HepG2 (cell line): Measurements from ENCODE around the gene TLK2. TPM values are rescaled to one million over a fixed set of nuclear protein-coding genes. Genes with fewer than 3 reads are reported as not detected.
A peak's percentile ranks its signal among the peaks of the same experiment; 100 is the strongest.

Experiments used
- ATAC-seq: fragments of 200-7000 bp; cut with Tn5 transposase; 3 replicates; pipeline ENCODE4 v1.9.1; 2020; ENCODE audit warnings: mild to moderate bottlenecking, moderate library complexity
- BruUV-seq: library from RNA; stranded (reverse); fragments of 400-500 nt; replicated peaks from 2 replicates; lab custom pipeline; 2021; lab: Mats Ljungman, UMichigan
- CTCF ChIA-PET: fragments of 300-600 bp; formaldehyde crosslinking; extraction: SDS; loops from one replicate; lab custom pipeline; 2021; ENCODE audit warnings: low total read pairs, inconsistent platforms, low intra/inter-chr PET ratio; lab: Yijun Ruan, JAX
- POLR2A ChIA-PET: fragments of 350-600 bp; sonication (Branson Sonifier 250); formaldehyde crosslinking; loops from one replicate; lab custom pipeline; 2020; ENCODE audit warnings: antibody characterized with exemption, inconsistent platforms; lab: Yijun Ruan, JAX
- DNase-seq: peaks from one replicate; pipeline ENCODE4 v3.0.0-alpha.2; 2015; ENCODE audit warnings: low spot score
- FAIRE-seq: peaks from 3 replicates; lab custom pipeline; 2011; peaks lifted over from hg19 to GRCh38; lab: Jason Lieb, UNC
- H2AFZ ChIP-seq: one replicate; pipeline ENCODE4 v1.6.1; 2011; ENCODE audit warnings: low read length, inconsistent platforms
- H3K27ac ChIP-seq: fragments of 300-600 bp; 3 replicates; pipeline ENCODE4 v1.8.0; 2011; ENCODE audit warnings: mixed run types, mild to moderate bottlenecking, mixed read lengths, low read length, inconsistent platforms; ENCODE audit not compliant: insufficient read depth; ENCODE audit errors: extremely low read length
- H3K27me3 ChIP-seq, 2 experiments: fragments of 200-600 bp in 1 of 2; 2 replicates in 1 of 2; 3 replicates in 1 of 2; pipeline versions ENCODE4 v1.6.0 to v1.8.0; 2011; ENCODE audit warnings: low read length in 2 of 2, mild to moderate bottlenecking in 2 of 2, moderate library complexity in 2 of 2, inconsistent platforms in 1 of 2; ENCODE audit not compliant: insufficient read depth in 2 of 2, control insufficient read depth in 1 of 2
- H3K36me3 ChIP-seq, 2 experiments: fragments of 200-600 bp in 1 of 2; replicated peaks in 1 of 2; 2 replicates in 1 of 2; 3 replicates in 1 of 2; pipeline versions ENCODE4 v1.5.1 to v1.8.0; 2011; ENCODE audit warnings: low read length in 2 of 2, inconsistent platforms in 1 of 2; ENCODE audit not compliant: insufficient read depth in 2 of 2, control insufficient read depth in 1 of 2
- H3K4me1 ChIP-seq: 2 replicates; pipeline ENCODE4 v1.5.1; 2012; ENCODE audit warnings: low read length, inconsistent platforms; ENCODE audit not compliant: insufficient read depth
- H3K4me2 ChIP-seq: 2 replicates; pipeline ENCODE4 v1.6.0; 2011; ENCODE audit warnings: low read depth, low read length, inconsistent platforms
- H3K4me3 ChIP-seq, 3 experiments: fragments of 200-600 bp in 1 of 3; sonication (generic), shearing (Covaris generic) in 1 of 3; replicated peaks in 1 of 3; 2 replicates each; pipeline ENCODE4 v1.5.1; 2011 to 2016; ENCODE audit warnings: low read length in 3 of 3, inconsistent platforms in 2 of 3, low read depth in 2 of 3, mild to moderate bottlenecking in 2 of 3, control low read depth in 1 of 3, mixed read lengths in 1 of 3; ENCODE audit not compliant: insufficient read depth in 1 of 3
- H3K79me2 ChIP-seq: one replicate; pipeline ENCODE4 v1.6.1; 2011; ENCODE audit warnings: low read length, inconsistent platforms; ENCODE audit not compliant: insufficient read depth
- H3K9ac ChIP-seq: 2 replicates; pipeline ENCODE4 v1.6.0; 2011; ENCODE audit warnings: mild to moderate bottlenecking, low read depth, low read length, inconsistent platforms; ENCODE audit not compliant: insufficient read depth
- H3K9me3 ChIP-seq: 2 replicates; pipeline ENCODE4 v1.5.1; 2012; ENCODE audit warnings: mild to moderate bottlenecking, low read length
- H4K20me1 ChIP-seq: 2 replicates; pipeline ENCODE4 v1.6.0; 2011; ENCODE audit warnings: inconsistent platforms, mild to moderate bottlenecking, low read length, moderate library complexity; ENCODE audit not compliant: insufficient read depth
- HNRNPK ChIP-seq: fragments of 200-400 bp; formaldehyde crosslinking; IDR thresholded peaks from 2 replicates; pipeline ENCODE4 v1.6.1; 2018; ENCODE audit warnings: low read length, low read depth, moderate library complexity, mild to moderate bottlenecking; ENCODE audit not compliant: poor library complexity, severe bottlenecking
- PHF8 ChIP-seq: sonication (generic); formaldehyde crosslinking; IDR thresholded peaks from 2 replicates; pipeline ENCODE4 v1.5.0; 2020; ENCODE audit warnings: missing genetic modification reagents
- ZBTB20 ChIP-seq: sonication (generic); formaldehyde crosslinking; IDR thresholded peaks from 2 replicates; pipeline ENCODE4 v1.8.1; 2023; ENCODE audit warnings: missing genetic modification reagents, low read depth, mild to moderate bottlenecking, borderline replicate concordance
- ZMYM2 ChIP-seq: sonication (generic); formaldehyde crosslinking; IDR thresholded peaks from 2 replicates; pipeline ENCODE4 v1.8.0; 2022; ENCODE audit warnings: mild to moderate bottlenecking, missing genetic modification reagents
- ZNF350 ChIP-seq: sonication (generic); formaldehyde crosslinking; IDR thresholded peaks from 2 replicates; pipeline ENCODE4 v1.4.0; 2020; ENCODE audit warnings: mild to moderate bottlenecking, low read depth, missing genetic modification reagents, borderline replicate concordance
- ZNF383 ChIP-seq: sonication (generic); formaldehyde crosslinking; IDR thresholded peaks from 2 replicates; pipeline ENCODE4 v1.4.0; 2020; ENCODE audit warnings: missing genetic modification reagents, mild to moderate bottlenecking, borderline replicate concordance
- ZNF605 ChIP-seq: sonication (generic); formaldehyde crosslinking; IDR thresholded peaks from 2 replicates; pipeline ENCODE4 v1.8.0; 2022; ENCODE audit warnings: mild to moderate bottlenecking, missing genetic modification reagents
- WGBS: methylation state at CpG from one replicate; pipeline ENCODE4 v1.1.6; 2017; ENCODE audit warnings: low lambda C conversion rate; 5-methylcytosine and 5-hydroxymethylcytosine counted together
- in situ Hi-C: cut with HindIII; loops from 2 replicates; pipeline ENCODE4 v1.10.0; 2017; ENCODE audit warnings: low pct_unique_long_range_greater_than_20kb; ENCODE audit not compliant: extremely low pct_ligation_motif_present
- intact Hi-C: fragments of 100-400 bp; cut with micrococcal nuclease; formaldehyde crosslinking; loops from one replicate; pipeline ENCODE4 v1.10.0; 2022; ENCODE audit not compliant: unreplicated experiment
- polyA plus RNA-seq, 8 experiments: library from polyadenylated mRNA; depleted of rRNA in 3 of 8; stranded (reverse) in 7 of 8; unstranded in 1 of 8; fragments of >200 nt; fragmentation: Illumina TruSeq in 4 of 8; extraction: Trizol in 4 of 8; gene quantifications; 2 replicates each; pipeline versions ENCODE4 v1.2.1 to v1.2.3, GENCODE V29; 2011 to 2016; ENCODE audit warnings: low read depth in 4 of 8, missing spikeins in 1 of 8, mixed read lengths in 1 of 8; ENCODE audit not compliant: insufficient read depth in 1 of 8
- small RNA-seq, 3 experiments: library from RNA; depleted of rRNA; stranded (forward); fragments of <200 nt; gene quantifications; one replicate each; pipeline ENCODE3, GENCODE V24; 2012; ENCODE audit warnings: low read depth in 2 of 3, low replicate concordance in 1 of 3; ENCODE audit not compliant: insufficient read length in 3 of 3, insufficient read depth in 2 of 3
- total RNA-seq, 5 experiments: library from RNA; depleted of rRNA; stranded (reverse); fragments of >200 nt; fragmentation: Illumina TruSeq; extraction: Trizol; gene quantifications; 2 replicates each; pipeline ENCODE4 v1.2.3, GENCODE V29; 2016; ENCODE audit warnings: low read depth in 1 of 5

TLK2 gene
- total and polyA plus RNA-seq, 2 of the 13 experiments (the other 11 are each of a cell fraction or from before 2014, with no cell fraction given) = 58.7 to 60.8 TPM

DNA sequence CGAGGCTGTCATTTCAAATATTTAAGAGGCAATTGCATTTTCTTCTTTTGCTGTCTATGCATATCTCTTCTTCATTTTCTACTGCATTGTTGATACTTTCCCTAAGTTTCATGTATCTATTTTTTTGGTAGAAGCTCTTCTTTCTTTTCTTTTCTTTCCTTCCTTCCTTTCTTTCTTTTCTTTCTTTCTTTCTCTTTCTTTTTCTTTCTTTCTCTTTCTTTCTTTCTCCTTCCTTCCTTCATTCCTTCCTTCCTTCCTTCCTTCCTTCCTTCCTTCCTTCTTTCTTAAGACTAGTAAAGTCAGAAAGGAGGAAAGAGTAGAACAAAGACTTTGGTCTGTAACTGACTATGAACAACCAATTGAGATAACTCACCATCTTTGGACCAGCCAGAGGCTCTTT lies 182.7 kb downstream of the TLK2 start:
- intact Hi-C loops (no loop called here), in situ Hi-C loops (no loop called here)
- TF ChIP-seq ZBTB20 (CRISPR knock-in tag) (no peak), ZNF350 (CRISPR knock-in tag) (no peak), ZNF383 (CRISPR knock-in tag) (no peak), ZMYM2 (no peak), PHF8 (CRISPR knock-in tag) (no peak)
- H3K27me3 ChIP-seq = peaks cover 10 to 43% of the 10 kb centered on the region in 2 experiments; a peak in 4 of 5 replicates
- H4K20me1 ChIP-seq = no peaks in the 10 kb centered on the region
- H3K79me2 ChIP-seq = no peaks in the 10 kb centered on the region
- no peak overlapping the region for H2AFZ ChIP-seq
- no peak overlapping the region for H3K9ac ChIP-seq
- CTCF ChIA-PET = no interaction called here
- POLR2A ChIA-PET = no interaction called here
- no peaks in the 10 kb centered on the region for H3K4me1 ChIP-seq
- no peaks in the 10 kb centered on the region for H3K9me3 ChIP-seq
- FAIRE-seq (no peak), ATAC-seq (no peak), DNase-seq (no peak)
- H3K27ac ChIP-seq = no peak overlapping the region
- no TSS peak for BruUV-seq
- no peaks in the 10 kb centered on the region for H3K36me3 ChIP-seq
- H3K4me2 ChIP-seq = no peak overlapping the region
- 5% methylated on average over 1 of the region's 1 CpG for WGBS
- no peak overlapping the region for H3K4me3 ChIP-seq

DNA sequence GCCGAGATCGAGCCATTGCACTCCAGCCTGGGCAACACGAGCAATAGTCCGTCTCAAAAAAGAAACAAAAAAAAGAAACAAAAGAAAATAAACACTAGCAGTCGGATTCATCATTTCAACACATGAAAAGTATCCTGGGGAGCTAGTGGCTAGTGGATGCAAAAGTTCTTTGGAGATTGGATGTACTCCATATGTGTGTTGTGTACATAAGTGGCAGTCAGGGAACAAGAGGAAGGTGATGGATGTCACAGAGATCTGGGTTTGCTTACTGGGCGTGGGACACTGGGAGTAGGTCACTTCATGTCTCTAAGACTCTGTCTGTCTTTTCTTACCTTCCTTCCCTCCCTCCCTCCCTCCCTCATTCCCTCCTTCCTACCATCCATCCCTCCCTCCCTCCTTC lies 184.2 kb downstream of the TLK2 start:
- no peak for DNase-seq
- POLR2A ChIA-PET = no interaction called here
- Histone ChIP-seq H3K27ac (no peak overlapping the region), H3K4me2 (no peak overlapping the region), H3K9ac (no peak overlapping the region), H2AFZ (no peak overlapping the region), H3K36me3 (no peaks in the 10 kb centered on the region), H3K27me3 (peaks cover 9 to 28% of the 10 kb centered on the region in 2 experiments; a peak in 4 of 5 replicates), H3K9me3 (no peaks in the 10 kb centered on the region), H4K20me1 (no peaks in the 10 kb centered on the region), H3K79me2 (no peaks in the 10 kb centered on the region), H3K4me1 (no peaks in the 10 kb centered on the region), H3K4me3 (no peak overlapping the region)
- in situ Hi-C loops = no loop called here
- no peak for FAIRE-seq
- ATAC-seq = no peak
- BruUV-seq = no TSS peak
- TF ChIP-seq ZNF605 (CRISPR knock-in tag) = no peak
- peak; percentile 83 for TF ChIP-seq HNRNPK
- intact Hi-C loops = no loop called here
- WGBS = 38% methylated on average over 6 of the region's 6 CpGs
- CTCF ChIA-PET = no interaction called here

Small RNA genes lying within 50 kb of the gene (small RNA-seq; reads per million reads assigned to genes)
- 0 reads per million in 3 experiments for gene RF00019

Other genes starting within 250 kb of the TLK2 start
- gene EFCAB3, start 98.3 kb upstream of the TLK2 start, total RNA-seq (2016; rRNA removed; fragmentation: Illumina TruSeq; extraction: Trizol) = not detected in 2 replicates
- not detected in 2 replicates for gene EFCAB3, start 98.3 kb upstream of the TLK2 start, polyA plus RNA-seq (2011; rRNA removed)
- gene METTL2A, start 54.9 kb upstream of the TLK2 start, total RNA-seq (2016; rRNA removed; fragmentation: Illumina TruSeq; extraction: Trizol) = 32.3 and 32.7 TPM in 2 replicates
- 14.1 and 15.6 TPM in 2 replicates for gene METTL2A, start 54.9 kb upstream of the TLK2 start, polyA plus RNA-seq (2011; rRNA removed)
- gene MRC2, start 148.8 kb downstream of the TLK2 start, total RNA-seq (2016; rRNA removed; fragmentation: Illumina TruSeq; extraction: Trizol) = not detected in 2 replicates
- gene MRC2, start 148.8 kb downstream of the TLK2 start, polyA plus RNA-seq (2011; rRNA removed) = not detected in 2 replicates